ENCODE measurements around the gene DDN.

DDN gene

DNA sequence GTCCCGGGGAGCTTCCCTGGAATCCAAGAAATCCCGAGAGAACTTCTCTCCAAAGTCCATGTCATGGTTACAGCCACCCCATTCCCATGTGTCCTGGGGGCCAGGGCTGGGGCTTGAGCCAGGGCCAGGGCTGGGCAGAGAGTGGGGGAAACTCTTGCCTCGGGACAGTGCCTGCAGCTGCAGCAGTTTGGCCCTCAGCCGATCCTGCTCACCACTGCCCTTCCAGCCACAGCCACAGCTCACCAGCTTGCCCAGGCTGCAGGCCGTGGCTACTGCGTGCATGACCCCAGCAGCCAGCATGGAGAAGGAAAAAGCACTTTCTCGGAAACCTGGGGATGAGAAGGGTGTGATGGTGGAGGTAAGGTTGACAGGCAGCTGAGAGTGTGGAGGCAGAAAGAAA lies 31.2 kb downstream of the DDN start:
- no peak for DNase-seq (ENCODE audit: low read depth in 2 of 2)

DNA sequence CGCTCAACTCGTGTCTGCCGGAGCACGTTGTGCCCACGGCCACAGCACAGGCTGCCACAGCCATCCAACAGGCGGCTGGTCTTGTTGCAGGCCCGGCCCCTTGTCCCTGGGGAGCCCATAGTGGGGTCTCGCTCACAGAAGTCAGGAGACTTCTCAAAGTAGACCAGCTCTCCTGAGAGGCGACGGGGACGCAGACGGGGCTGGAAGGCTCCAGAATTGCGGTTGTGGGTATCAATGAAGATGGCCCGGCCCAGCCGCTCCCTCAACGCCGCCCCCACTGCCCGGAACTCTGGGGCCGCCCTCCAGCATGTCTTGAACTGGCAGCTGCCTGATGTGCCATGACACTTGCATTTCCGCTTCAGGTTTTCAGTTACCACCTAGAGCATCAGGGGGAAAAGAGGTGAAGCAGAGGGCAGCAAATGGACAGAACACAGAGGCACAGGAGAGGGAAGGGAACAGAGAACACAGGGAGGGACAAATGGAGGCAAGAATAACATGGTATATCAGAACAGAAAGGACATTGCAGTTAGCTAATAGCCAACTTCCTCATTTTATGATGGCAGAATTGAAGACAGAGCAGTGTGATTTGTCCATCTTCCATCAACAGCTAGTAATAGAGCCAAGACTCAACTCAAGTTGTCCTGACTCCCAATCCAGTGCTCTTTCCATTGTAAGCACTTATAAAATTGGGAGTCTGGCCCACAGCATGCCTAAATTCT lies 32.8 kb downstream of the DDN start:
- DNase-seq (ENCODE audit: low read depth in 2 of 2): no peak

DNA sequence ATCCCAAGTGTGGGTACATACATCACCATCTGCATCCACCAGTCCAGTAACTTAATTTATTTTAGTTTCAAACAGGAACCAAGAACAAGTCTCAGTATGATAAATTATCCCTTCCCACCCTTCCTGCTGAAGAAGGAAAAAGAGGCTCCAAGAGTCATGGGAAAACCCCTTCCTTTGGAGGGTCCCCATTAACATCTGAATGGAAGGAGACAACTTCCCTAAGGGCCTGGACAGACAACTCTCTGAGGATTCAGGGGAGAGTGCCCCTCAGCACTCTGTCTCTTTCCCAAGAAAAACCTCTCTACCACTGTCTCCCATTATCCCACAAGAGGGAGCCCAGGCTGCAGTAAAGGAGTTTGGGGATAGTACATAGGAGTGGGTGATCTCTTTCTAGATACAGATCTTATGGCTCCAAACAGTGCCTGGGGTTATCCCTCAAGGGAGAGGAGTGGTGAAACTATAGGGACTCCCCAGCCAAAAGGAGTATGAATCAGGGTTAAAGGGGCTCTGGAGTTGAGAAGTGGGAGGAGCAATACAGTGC lies 33.8 kb downstream of the DDN start:
- no peak for DNase-seq (ENCODE audit: low read depth in 2 of 2)

DNA sequence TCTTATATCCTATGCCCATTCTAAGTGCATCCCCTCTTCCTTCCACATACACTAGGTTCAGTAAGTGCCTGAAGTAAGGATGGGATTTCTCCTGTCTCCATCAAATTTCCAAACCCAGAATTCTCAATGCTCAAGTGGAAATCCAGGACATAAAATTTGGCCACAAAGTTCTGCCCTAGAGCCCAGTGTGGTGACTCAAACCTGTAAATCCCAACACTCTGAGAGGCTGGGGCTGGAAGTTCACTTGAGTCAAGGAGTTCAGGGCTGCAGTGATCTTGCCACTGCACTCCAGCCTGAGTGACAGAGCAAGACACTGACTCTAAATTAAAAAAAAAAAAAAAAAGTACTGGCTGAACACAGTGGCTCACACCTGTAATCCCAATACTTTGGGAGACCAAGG lies 37.4 kb downstream of the DDN start:
- DNase-seq (ENCODE audit: low read depth in 2 of 2): no peak

DNA sequence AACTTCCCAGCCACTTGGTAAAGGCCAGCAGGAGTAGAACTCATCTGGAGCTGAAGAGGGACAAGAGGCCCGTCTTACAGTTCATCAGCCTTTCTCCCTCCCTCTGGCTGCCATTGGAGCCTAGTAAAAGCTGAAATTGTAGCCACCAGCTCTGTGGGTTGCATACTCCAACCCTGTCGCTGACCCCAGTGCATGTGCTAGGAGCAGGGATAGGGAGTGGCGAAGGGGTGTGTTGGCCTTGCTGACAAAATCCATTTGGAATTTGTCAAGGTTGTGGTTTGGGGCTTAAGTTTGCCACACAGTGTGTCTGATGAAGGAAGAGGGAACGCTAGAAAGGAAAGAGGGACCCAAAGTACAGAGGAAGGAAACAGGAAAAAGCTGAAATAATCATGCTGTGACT lies 37.8 kb downstream of the DDN start:
- no peak for DNase-seq (ENCODE audit: low read depth in 2 of 2)

DNA sequence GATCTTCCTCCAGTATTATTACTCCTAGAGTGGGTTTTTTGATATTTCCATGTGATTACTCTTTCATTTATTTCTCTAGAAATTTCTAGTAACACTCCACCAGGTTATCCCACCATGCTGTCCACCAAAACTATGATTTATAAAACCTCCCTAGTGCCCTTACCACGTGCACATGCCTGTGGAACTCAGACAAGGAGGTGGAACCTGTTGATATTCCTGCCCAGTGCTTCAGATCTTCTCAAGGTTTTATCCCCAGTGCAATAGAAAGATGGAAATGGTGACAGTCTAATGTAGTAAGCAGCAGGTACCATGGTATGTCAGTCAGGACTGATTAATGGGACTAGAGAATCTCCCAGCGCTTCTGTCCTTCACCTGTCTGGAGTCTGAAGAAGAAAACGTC lies 38.3 kb downstream of the DDN start:
- DNase-seq (ENCODE audit: low read depth in 2 of 2): no peak

DNA sequence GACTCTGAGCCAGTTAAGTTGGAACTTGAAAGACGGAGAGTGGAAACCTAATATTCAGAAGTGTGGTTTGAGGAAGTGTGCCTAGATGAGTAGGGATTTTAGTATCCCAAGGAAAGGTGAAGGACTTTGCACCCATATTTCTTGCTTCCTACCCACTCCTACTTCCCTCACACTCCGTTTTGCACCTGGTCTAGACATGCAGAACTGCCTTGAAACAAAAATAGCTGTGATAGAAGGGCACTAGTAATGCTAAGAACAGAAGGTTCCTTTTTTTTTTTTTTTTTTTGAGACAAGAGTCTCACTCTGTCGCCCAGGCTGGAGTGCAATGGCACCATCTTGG lies 41.2 kb downstream of the DDN start:
- DNase-seq (ENCODE audit: low read depth in 2 of 2): no peak

DNA sequence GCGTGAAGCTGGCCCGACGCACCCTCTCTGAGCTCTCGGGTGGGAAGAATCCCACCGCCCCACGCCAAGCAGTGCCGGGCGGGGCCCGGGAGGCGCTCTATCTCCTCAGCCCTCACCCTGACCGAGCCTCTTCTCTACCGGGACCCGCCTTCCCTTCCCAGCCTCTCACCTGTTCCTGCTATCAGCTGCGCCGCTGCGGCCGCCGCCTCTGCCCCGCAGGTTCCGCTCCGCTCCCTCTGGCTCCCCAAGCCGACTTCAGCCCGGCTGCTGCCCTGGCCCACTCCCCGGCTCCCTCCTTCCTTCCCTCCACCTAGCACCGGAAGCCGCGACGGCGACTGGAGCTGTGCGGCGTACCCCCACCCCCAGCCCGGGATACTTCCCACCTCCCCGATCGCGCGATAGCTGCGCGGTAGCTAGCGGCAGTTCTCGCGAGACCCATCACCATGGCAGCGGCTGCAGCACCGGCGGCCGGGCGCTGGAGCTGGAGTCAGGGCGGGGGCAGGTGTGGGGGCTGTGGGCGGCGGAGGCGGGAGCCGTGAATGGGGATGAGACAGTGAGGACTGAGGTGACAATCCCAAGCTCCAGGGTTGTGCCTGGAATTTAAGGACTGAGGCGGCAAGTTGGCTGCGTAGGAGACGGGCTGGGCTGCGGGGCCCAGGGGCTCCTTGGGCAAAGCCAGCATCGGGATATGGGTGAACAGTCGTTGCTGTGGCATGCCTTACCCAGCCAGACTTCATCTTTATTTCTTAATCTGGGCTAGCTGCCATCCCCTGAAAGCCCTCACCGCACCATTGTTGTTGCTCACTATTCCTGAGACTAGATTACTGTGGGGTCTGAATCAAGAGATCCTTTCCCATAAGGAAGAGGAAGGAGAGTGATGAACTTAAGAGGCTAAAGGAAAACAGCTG lies 41.8 kb downstream of the DDN start, which contains the start of gene ARF3:
ARF3 (minus strand) TSS at position 347 of the 908 bp plus-strand sequence. CDS start 16,392 bp downstream, outside the sequence.
- peak; percentile 81 to 86 for DNase-seq (ENCODE audit: low read depth in 2 of 2)

DNA sequence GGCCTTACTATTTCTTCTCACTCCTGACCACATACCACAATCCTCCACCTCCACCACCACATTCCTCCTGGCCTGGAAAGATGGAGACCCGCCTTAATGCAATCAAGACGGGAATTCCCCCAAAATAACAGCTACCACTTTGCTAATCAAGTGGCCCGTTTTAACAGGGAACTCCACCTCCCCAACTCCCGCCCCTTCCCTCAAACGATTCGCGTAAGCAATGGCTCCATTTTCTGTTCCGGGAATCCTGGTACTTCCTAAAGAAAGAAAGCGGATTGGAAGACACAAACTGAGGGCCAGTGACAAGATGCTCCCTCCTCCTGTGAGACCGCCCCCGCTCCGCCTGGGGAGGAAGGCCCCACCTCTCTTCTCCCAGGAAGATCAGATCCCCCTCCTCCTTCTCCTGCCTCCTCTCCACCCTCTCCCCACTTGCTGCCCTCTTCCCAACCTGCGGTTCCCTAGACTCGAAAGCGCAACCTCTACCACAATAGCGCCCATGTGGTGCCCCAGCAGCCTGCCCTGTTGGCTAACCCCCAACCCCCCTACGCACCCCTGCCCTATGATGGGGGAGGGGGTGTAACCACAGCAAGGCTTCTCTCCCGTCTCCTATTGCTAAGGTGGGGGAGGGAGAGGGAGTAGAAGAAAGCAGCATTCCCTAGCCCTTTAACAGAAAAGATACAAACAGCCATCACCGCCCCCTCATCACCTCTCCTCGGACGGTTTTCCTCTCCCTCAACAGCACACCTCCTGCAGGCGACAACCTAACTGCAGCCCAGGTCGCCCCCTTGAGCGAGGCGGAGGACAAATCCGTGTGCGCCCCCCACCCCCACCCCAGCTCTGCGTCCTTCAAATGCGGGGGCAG lies 42.7 kb downstream of the DDN start:
- peak; percentile 90 to 91 for DNase-seq (ENCODE audit: low read depth in 2 of 2)

DNA sequence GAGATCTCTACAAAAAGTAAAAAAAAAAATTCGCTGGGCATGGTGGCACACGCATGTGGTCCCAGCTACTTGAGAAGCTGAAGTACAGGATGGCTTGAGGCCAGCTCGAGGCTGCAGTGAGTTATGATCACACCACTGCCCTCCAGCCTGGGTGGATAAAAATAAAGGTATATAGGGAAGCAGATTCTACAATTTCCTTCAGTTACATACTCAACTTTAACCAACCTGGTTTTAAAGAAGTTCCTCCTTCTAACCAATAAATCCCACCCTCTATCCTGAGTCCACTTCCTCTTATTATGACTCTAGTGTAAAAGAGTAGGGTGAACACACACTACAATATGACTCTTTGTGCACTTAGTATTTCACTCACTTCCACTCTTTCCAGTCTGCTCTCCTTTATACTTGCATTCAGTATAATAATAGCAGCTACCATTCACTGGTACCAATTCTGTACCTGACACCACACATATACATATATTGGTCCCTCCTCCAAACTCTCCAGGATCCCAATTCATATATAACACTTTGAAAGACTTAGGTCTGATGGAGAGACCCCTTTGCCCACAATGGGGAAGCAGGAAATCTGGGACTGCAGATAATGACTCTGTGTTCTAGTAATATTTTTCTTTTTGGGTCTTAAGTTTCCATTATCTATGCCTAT lies 44.2 kb downstream of the DDN start:
- DNase-seq (ENCODE audit: low read depth in 2 of 2): no peak

DNA sequence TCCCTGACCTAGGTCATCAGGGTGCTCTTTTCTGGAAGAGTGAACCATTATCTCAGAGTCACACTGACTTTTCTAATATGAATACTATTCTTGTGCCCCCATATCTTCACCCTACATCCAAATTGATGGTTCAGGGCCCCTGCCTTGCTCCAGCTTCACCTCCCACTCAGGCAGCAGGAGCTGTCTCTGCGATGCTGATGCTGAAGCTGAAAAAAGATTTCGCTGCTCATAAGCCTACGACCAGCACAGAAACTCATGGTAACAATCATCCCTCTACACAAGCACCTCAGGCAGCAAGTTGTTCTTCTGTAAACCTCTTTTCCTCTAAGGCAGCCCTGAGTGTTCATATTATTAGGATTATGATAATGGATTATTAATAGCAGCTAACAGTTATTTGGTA lies 45.1 kb downstream of the DDN start:
- DNase-seq (ENCODE audit: low read depth in 2 of 2): no peak

DNA sequence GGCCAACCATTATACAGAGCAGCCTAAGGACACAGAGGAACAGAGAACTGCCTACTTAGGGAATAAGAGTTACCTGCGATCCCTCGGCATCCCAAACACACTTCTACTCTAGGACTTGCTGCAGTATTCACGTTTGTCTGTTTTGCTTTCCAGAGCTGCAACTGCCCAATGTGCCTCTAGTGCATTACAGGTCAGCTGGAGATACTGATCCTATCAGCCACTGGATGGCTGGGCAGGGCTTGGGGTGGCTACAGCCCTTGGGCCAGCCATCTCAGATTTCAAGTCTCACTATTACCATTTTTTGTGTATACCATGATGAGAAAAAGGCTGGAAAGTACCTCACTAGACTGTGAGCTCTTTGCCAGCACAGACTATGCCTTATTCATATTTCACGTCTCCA lies 46.5 kb downstream of the DDN start:
- DNase-seq (ENCODE audit: low read depth in 2 of 2): no peak

DNA sequence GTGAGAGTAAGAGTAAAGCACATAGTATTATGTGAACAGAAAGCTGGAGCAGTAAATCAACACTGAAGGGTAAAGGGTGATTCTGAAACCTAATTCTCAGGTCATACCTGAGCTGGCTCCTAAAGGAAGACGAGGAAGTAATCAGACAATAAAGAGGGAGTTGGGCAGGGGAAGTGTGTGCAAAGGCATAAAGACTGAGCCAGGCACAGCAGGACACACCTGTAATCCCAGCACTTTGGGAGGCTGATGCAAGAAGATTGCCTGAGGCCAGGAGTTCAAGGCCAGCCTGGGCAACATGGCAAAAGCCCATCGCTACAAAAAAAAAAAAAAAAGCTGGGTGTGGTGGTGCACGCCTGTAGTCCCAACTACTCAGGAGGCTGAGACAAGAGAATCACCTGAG lies 51.4 kb downstream of the DDN start:
- no peak for DNase-seq (ENCODE audit: low read depth in 2 of 2)

DNA sequence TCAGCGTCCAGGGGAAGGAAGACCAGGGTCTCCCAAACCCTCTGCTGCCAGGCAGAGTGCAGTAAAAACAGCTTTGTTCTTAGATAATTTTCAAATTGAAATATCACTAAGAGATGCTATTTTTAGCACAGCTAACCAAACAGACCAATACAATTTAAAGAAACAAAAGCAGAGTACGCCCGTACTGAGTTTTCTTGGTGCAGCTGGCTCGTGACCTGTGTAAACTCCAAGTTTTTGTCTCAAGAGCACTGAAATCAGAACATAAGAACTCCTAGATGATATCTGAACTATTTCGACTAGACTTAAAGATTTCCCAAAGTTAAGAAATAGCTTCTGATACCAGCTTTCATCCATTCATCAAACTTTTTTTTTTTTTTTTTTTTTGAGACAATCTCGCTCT lies 52.2 kb downstream of the DDN start:
- DNase-seq (ENCODE audit: low read depth in 2 of 2): no peak

DNA sequence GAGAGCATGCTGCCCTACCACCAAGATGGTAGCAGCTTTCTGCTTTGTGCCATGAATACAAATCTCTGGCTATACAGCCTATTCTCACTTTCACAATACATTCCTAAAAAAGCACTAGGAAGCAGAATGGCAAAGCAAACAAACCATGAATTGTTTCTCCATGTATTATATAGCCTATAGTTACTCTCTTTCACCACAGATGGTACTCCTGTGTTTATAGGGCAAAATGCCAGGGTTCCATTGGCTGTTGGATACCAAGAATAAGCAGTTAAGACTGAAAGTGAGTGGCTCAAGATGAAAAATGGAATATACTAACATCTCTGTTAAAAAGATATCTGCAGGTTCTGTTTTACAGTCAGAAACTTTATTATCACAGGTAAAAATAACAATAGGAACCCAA lies 53.0 kb downstream of the DDN start:
- no peak for DNase-seq (ENCODE audit: low read depth in 2 of 2)

All from fibroblast of skin of left quadriceps (primary cell).